NCI-H446 (cell line): ENCODE data around the gene SMARCD3.
A peak's percentile ranks its signal among the peaks of the same experiment; 100 is the strongest.

ENCODE experiments used
- DNase-seq, 2 experiments: peaks; one replicate each; lab custom pipeline; 2025; lab: John Stamatoyannopoulos, UW

Gene SMARCD3

DNA sequence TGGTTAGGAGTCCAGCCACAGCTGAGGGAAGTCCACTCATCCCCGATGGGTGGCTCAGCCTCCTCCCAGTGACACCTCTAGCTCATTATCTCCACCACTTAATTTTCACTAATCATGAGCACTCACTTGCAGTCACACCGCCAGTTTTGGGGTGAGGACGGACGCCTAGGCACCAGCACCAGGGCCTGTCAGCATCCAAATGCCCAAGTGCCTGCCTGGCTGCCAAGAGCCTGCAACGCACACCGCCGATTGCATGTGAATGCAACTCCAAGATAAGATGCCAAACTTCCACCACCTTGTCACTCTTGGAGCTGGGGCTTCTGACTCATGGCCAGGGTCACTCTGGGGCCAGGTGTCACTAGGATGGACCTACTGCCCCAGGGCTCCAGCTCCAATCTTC, 24.4 kb upstream of the SMARCD3 start:
- no peak for DNase-seq

DNA sequence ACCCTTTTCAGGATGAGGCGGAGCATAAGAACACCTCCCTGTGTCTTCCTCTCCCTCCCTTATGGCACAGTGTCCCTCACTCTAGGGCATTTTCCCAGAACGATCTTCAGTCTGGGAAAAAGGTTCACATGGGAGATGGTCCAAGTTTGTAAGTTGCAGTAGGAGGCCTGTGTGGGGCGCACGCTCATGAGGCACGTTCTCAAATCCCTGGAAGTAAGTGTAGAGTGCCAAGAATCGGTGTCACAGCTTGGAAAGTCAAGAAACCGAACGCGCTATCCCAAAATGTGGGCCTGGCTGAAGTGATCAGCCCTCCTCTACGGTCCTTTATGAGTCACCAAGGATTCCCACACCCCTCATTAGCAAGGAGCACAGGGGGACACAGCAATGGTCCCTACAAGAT, 23.9 kb upstream of the SMARCD3 start:
- no peak for DNase-seq

DNA sequence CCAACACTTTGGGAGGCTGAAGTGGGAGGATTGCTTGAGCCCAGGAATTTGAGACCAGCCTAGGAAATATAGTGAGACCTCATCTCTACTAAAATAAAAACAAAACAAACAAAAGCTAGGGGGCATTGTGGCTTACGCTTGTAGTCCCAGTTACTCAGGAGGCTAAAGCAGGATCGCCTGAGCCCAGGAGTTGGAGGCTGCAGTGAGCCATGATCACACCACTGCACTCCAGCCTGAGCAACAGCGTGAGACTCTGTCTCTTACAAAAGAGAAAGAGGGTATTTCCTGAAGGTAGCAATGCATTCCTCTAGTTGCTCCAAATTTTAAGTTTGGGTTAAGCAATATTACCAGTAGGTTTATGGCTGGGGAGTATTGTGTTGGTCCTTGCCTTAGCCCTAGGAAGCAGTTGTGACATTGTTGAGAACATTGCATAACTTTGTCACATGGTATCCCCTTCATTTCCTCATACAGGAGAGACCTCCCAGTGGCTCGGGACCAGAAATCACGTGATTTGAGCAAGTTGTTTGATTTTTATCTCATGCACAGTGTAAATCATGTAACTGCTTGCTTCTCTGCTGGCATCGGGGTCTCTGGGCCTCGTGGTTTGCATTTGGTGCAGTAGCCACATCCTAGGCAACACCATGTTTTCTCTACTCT, 23.3 kb upstream of the SMARCD3 start:
- no peak for DNase-seq

DNA sequence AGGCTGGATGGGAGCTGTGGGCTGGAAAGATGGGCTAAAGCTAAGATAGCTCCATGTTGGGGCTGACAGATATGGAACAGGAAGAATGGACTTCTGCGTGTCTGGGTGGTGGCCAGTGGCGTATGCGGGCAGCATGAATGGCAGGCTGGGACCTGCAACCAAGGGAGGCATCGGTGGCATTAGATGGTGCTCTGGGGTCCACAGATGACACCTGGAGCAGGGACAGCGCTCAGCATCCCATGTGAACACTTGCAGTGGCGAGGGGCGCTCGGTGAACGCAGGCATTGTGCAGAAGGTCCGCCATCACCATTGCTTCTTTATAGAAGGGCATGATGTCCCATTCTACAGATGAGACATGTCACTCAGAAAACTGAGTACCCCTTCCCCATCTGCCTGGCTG, 21.0 kb upstream of the SMARCD3 start:
- no peak for DNase-seq

DNA sequence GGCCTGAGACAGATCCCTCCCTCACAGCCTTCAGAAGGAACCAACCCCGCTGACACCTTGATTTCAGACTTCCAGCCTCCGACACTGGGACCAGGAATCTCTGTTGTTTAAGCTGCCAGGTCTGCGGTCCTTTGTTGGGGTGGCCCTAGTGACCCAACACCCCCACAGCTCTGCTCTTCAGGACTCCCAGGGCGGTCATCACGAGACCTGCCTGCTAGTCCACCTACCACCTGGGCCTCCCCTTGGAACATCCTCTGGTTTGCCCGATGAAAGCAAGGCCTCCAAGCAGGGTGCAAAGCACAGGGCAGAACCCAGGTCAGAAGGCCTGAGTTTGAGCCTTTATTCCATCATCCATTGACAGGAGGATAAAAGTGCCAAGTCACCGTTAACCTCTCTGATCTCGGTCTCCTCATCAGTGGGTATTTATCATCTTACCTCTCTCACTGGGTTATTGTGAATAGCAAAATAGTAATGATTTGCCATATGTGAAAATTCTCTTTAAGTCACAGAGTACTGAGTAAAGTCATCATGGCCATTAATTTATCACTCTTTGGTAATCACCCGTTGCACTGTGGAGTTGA, 16.9 kb upstream of the SMARCD3 start:
- DNase-seq = no peak

DNA sequence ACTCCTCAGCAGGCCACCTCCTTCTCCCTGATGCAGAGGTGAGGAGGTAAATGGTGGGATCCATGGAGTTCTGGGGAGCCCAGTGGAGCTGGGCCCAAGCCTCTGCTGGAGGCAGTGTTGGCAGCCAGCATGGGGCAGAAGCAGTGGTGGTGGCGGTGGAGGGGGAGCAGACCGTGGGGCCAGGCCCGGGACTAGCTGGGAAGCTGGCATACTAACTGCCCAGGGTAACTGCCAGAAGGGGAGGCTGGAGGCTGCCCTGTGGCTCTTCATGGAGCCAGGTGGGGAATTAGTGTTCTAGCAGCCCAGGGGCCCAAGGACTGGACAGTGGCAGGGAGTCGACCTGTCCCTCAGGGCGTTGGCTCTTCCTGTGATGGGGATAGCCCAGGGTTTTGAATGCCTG, 16.1 kb upstream of the SMARCD3 start:
- DNase-seq = no peak

DNA sequence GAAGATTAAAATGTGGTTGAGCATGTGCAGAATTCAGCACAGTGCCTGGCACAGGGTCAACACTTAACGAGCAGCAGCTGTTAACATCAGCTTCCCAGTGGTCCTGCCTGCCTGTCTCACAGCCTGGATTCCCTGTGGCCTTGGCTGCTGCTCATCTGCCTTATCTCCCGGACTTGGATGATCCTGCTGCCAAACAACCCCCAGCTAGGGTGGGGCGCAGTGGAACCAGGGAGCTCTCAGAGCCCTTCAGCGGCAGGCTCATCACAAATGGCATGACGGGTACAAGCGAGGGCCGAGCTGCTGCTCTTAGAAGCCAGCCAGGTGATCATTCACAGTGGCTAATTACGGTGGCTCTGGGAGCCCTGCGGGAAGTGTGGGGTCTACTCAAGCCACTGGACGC, 13.0 kb upstream of the SMARCD3 start:
- DNase-seq = no peak

DNA sequence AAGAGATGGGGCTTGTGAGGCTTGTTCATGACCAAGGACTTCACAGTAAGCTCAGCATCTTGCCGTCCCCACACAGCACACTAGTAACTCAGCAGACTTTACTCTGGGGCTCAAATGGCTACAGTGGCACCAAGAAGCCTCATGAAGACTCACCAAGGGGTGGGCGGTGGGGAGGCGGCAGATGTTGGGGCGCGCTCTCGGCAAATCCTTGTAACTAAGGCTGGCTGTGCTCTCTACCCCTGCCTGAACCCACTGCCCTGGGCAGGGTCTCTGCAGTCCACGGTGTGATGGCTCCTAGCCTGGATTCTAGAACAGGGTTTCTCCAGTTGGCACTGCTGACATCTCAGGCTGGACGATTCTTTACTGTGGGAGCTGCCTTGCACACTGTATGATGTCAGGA, 12.4 kb upstream of the SMARCD3 start:
- no peak for DNase-seq

DNA sequence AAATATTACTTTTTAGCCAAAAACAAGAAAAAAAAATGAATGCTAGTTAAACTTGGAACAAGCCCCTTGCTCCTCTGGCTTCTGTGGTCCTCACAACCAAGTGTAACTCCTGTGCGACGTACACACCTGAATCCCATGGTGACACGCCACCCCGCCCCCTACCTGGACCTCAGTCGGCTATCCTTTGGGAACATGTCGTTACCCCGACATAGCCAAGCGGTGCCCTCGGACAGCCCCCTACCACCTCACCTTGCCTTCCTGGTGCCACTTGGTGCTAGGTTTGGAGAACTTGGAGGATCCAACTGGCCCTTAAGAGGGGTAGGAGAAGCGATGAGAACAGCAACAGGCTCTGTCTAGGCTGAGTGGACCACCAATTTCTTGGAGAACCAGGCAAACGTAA, 12.0 kb upstream of the SMARCD3 start:
- DNase-seq = no peak

DNA sequence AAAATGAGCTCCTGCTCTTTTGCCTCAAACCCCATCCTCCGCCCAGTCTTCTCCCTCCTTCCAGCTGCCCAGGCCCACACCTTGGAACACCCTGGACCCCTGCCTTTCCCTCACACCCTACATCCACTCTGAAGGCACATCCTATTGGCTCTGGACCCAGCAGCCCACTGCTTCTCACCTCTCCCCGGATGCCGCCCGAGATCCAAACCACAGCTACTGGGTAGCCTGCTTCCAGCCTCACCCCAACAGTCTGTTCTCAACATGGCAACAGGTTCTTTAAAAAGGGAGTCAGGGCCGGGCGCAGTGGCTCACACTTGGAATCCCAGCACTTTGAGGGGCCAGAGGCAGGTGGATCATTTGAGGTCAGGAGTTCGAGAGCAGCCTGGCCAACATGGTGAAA, 9.5 kb upstream of the SMARCD3 start:
- DNase-seq = no peak

DNA sequence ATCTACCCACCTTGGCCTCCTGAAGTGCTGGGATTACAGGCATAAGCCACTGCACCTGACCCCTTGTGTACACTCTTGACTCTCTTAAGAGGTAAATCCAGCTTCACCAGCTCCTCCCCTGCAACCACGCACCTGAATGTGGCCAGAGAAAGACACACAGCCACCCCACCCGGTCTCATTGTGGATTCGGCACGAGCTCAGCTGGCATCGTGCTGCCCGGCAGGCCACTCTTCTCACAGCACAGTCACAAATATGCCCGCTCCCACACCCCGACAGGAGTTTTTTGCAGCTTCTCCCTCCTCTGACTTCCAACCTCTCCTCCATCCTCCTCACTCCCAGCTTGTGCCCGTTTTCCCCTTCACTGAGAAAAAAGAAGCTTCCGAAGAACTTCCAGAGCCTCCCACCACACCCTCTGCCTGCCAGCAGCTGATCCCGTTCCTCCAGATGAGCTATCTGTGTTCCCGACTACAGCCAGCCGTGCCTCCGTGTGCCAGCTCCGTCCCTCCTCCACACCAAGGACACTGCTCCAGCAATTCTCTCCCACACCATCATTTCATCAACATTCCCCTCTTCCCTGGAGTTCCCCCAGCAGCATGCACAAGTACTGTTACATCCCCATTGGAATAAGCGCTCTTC, 8.0 kb upstream of the SMARCD3 start:
- DNase-seq = no peak

DNA sequence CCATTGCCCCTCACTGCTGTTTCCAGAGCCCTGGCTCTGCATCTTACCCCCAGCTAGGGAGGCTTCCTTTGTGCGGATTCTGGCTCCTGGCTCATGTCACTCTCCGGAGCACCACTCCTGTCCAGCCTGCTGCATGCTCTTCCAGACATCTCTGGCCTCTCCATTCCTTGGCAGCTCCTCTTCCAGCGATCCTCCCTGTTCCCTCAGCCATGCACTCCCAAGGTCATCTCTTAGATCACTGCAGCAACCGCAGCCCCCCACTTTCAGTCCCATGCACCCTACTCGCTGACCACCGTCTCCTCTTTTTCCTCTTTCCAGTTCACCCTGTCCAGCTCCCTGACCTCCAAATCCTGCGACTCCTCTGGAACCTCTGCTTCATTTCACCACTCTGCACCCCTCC, 6.9 kb upstream of the SMARCD3 start:
- no peak for DNase-seq

DNA sequence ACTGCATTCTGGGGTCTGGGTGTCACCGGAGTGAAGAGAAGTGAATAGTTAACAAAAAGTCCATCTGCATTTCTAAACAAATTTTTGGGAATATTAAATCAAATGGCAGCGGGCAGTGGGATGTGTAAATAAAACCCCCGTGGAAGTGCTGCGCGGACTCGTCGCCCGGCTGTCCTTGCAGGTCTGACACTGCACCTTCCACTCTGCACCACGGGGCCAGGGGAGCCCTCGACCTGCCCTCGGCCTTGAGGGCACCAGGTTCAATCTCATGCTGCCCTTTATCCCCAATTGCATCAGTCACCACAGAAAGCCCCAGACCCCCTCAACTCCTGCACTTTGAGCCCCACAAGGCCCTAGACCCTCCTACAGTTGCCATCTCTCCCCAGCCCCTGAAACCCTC, 6.4 kb upstream of the SMARCD3 start:
- no peak for DNase-seq

DNA sequence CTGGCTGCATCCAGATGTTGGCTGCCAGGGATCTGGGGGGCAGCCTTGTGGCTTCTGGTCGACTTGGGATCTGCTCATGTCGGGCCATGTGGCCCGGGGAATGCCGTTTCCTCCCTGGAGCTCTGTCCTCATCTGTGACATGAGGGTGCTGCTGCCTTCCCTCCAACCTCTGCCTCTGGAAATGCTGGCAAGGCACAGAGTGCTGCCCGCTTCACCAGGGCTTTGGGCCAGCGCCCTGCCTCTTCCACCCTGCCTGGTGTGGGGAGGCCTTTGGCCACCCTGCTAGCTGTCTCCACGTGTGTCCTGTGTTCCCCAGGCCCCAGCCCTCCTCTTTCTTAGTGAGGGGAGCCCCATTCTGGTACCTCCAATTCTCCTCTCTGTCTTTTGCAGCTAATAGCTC, 5.8 kb upstream of the SMARCD3 start:
- no peak for DNase-seq

DNA sequence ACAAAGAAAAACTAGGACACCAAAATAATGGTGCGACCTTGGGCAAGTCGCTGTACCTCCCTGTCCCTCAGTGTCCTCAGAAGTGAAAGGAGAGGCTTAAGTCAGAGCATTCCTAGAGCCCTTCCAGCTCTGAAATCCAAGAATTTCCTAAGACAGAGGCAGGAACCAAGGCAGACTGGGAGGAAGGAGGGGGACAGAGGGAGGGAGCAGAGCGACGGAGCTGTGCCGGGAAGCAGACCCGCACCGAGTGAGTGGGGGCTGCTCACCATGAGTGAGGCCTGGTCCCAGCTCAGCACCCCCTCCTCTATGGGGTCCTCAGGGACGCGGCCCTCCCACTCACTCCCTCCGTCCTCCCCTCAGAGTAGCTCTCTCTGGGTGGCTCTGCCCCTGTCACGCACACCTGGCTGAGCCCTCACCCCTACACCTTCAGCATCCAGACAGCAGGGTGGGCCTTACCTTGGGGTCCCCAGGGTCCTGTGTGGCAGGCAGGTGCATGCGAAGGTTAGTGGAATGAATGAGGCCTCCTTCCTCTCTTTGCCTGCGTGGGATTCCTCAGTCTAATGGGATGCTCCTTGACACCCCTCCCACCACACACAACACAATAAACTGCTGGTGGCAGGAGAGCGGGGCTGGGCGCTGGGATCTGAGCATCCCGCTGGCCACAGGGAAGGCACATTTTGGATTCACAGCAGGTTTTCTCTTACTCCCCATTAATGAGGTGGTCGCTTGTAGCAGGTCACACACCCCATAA, 4.6 kb upstream of the SMARCD3 start:
- DNase-seq = no peak

DNA sequence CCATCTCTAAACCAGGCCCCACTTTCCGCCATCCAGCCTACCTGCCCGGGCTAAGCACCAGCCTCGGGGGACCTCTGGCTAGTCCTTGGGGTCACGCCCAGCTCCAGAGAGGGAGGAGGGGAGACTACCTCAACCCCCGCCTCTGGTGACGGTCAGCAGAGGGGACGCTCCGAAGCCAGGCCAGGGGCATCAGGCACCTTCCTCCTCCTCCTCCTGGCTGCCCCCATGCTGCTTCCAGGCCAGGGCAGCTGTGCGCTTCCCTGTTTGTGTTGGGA, 4.0 kb upstream of the SMARCD3 start:
- no peak for DNase-seq

DNA sequence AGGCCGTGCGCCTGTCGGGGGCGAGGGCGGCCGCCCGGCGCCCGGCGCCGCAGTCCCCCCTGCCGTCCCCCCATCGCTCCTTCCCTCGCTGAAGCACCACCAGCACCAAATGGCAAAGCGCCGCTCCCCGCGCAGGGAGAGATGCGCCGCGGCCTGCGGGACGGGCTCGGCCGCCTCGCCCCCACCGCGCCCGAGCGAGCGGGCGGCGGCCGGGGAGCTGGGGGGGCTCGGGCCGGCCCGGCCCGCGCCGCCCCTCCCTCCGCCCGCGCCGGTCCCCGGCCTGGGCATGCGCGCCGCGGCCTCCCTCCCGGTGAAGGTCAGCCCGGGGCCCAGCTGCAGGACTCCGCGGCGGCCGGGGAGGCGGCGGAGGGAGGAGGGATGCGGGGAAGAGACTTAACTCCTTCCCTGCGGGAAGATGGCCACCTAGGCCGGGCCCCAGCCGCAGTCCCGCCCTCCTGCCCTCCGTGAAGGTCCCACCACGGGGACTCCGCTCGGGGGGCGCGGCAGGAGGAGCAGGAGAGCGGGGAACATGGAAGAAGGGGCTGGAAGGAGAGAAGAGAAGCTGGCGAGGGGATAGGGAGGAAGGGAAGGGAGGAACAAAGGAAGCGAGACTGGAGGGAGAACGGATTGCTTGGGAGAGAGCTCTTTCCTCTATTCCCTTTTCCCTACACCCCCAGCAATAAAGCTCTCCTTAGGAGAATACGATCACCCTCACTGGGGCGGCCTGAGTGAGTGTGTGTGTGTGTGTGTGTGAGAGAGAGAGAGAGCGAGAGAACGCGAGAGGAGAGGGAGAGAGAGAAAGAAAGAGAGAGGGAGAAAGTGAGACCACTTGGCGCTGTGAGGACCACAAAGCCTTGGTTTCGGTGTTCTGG, 3.4 kb upstream of the SMARCD3 start:
- DNase-seq = peak in 1 of 2 experiments; percentile 65

DNA sequence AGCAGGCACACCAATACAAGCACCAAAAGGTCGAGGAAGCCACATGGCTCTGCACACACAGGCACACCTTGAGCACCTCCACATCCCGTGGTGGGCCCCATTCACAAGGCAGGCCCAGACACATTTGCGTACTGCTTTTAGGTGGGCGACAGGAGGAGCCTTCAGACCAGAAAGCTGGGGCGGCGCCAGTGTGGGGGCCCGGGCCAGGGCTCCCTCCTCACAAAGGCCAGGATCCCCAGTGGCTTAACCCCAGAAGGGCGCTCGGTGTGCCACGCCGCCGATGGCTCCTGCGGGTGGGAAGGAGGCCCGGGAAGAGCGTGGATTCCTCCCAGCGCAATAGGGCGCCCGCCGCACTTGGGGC, 2.8 kb upstream of the SMARCD3 start:
- DNase-seq = no peak

DNA sequence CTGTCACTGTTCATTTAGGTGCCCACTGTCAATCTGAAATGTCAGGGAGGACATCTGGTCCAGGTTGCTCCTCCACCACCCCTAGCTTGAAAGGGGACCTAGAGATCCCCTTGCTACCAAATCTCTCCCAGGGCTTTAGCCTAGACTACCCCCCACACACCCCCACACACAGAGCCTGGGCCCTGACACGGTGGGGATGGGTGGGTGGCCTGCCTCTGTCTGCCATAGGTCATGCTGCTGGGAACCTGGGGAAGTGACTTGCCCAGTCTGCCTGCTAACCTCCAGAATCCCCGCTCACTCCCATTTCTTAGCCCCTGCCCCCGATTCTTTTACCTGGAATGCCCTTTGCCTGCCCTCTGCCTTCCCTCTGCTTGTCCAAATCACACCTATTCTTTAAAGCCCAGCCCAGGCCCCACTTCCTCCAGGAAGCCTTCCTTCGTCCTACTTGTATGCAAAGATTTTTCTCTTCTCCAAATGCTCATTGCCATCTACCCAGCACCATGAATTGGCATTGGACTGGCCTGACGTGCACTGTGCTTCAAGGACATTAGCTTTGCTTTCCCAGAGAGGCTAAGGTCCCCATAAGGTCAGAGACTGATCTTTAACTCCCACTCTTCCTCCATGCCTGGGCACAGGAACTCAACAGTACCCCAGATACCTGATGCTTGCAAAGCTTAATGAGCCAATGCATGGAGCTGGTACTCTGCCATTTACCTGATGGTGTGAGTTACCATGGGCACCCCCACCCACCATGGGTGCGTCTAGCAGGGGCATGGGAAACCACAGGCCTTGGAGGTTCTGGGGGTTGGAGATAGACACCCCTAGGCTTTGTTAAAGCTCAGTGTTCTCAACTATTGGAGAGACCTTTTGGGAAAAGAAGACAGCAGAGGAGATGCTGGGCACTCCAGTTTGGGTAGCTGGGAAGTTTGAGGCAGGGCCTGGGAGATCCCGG, 2.0 kb upstream of the SMARCD3 start:
- no peak for DNase-seq

DNA sequence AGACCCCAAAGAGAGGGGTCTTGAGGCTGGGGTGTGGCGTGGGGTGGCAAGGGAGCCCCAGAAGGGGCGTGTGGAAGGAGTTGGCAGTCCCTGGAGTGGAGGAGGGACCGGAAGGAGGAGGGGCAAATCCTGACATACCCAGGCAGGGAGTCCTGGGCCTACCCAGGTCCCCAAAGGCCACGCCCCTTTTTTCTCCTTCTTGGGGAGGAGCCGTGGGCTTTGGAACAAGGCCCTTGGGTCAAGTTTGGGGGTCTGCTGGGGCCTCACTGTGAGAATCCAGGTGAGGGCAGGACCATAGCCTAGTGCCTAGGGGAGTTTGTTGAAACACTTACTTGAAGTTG, 1.2 kb upstream of the SMARCD3 start:
- DNase-seq = no peak

DNA sequence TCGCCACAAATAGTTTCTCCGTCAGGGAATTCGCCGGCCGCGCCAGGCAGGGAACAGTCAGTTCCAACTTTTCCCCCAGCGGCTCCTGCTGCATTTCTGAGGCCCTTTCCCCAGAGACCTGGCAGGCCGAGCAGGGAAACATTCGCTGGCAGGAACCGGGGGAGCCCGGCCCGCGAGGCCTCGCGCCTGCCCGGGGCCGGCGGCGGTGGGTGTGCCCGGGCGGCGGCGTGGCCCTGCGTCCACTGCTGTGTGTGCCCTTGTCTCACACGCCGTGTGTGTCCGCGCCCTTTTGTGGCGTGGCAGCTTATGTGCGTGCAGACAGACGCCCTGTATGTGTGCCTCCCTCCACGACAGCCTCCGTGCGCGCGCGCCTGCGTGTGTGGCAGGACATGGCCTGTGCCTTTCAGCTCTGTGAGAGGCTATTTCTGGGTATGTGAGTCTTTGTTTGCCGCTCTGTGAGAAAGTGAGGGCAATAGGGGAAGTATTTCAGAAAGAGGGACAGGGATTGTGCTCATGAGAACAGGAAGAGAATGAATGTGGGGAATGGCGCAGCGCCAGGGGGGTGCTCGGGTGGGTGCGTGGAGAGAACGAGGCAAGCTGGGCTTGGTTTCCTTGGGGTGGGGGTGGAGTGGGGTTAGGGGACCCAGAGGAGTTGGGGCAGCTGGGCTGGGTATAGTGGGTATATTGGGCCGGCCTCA, 689 bp upstream of the SMARCD3 start:
- no peak for DNase-seq
